ENCODE results near the gene CCT7. TPM values are rescaled to one million over a fixed set of nuclear protein-coding genes. Genes with fewer than 3 reads are reported as not detected.

The CCT7 gene
- total and polyA plus RNA-seq, 2 experiments from 2014 or later: 190 to 197 TPM

- H3K4me2 ChIP-seq: no peak overlapping the region
- H3K9me3 ChIP-seq (ENCODE audit: low read depth): no peaks in the 10 kb centered on the region
- no peak overlapping the region for H3K27ac ChIP-seq
- H3K9me2 ChIP-seq (replicated peaks; ENCODE audit: insufficient read depth): no peaks in the 10 kb centered on the region
- no peak overlapping the region for H3K4me3 ChIP-seq
- H3K4me1 ChIP-seq (ENCODE audit: insufficient read depth): no peaks in the 10 kb centered on the region
- no peak overlapping the region for H2AFZ ChIP-seq
- H3K79me2 ChIP-seq: no peaks in the 10 kb centered on the region
- no peaks in the 10 kb centered on the region for H4K20me1 ChIP-seq (ENCODE audit: insufficient read depth, poor library complexity, severe bottlenecking)
- H3K27me3 ChIP-seq: peaks cover 90% of the 10 kb centered on the region
- no peak for TF ChIP-seq EZH2 (IDR thresholded peaks at IDR 0.05; ENCODE audit: borderline replicate concordance)
- no peak for TF ChIP-seq EZH2phosphoT487 (IDR thresholded peaks at IDR 0.05; ENCODE audit: low read depth, severe bottlenecking, unreplicated experiment)
- TF ChIP-seq CTCF (IDR thresholded peaks at IDR 0.05; ENCODE audit: poor library complexity): no peak
- no peaks in the 10 kb centered on the region for H3K36me3 ChIP-seq (replicated peaks; ENCODE audit: insufficient read depth, low read depth)
- DNase-seq (ENCODE audit: low spot score): no peak
These were observed 55.2 kb downstream of the CCT7 start for GRCh38 chr2:73289304-73289703.

- Histone ChIP-seq H3K27me3 (peaks cover 95% of the 10 kb centered on the region), H3K36me3 (replicated peaks; ENCODE audit: insufficient read depth, low read depth) (no peaks in the 10 kb centered on the region), H3K27ac (no peak overlapping the region), H3K4me2 (no peak overlapping the region), H3K4me1 (ENCODE audit: insufficient read depth) (no peaks in the 10 kb centered on the region), H2AFZ (no peak overlapping the region), H3K9me3 (ENCODE audit: low read depth) (no peaks in the 10 kb centered on the region), H3K79me2 (no peaks in the 10 kb centered on the region), H3K9me2 (replicated peaks; ENCODE audit: insufficient read depth) (no peaks in the 10 kb centered on the region), H4K20me1 (ENCODE audit: insufficient read depth, poor library complexity, severe bottlenecking) (no peaks in the 10 kb centered on the region), H3K4me3 (no peak overlapping the region)
- TF ChIP-seq EZH2phosphoT487 (IDR thresholded peaks at IDR 0.05; ENCODE audit: low read depth, severe bottlenecking, unreplicated experiment): no peak
- peak; percentile 45 for TF ChIP-seq CTCF (IDR thresholded peaks at IDR 0.05; ENCODE audit: poor library complexity)
- TF ChIP-seq EZH2 (IDR thresholded peaks at IDR 0.05; ENCODE audit: borderline replicate concordance): no peak
- 58% methylated on average over 6 of the region's 6 CpGs for WGBS (ENCODE audit: low lambda C conversion rate, missing lambda C conversion rate)
- DNase-seq (ENCODE audit: low spot score): peak; percentile 44
These were observed 56.1 kb downstream of the CCT7 start for GRCh38 chr2:73290049-73290839.

- 7% methylated on average over 34 of the region's 34 CpGs for WGBS (ENCODE audit: low lambda C conversion rate, missing lambda C conversion rate)
- peak; percentile 82 for DNase-seq (ENCODE audit: low spot score)
- Histone ChIP-seq H3K4me3 (no peak overlapping the region), H3K9me2 (replicated peaks; ENCODE audit: insufficient read depth) (no peaks in the 10 kb centered on the region), H3K27me3 (peaks cover 95% of the 10 kb centered on the region), H3K36me3 (replicated peaks; ENCODE audit: insufficient read depth, low read depth) (no peaks in the 10 kb centered on the region), H3K9me3 (ENCODE audit: low read depth) (no peaks in the 10 kb centered on the region), H4K20me1 (ENCODE audit: insufficient read depth, poor library complexity, severe bottlenecking) (no peaks in the 10 kb centered on the region), H3K4me1 (ENCODE audit: insufficient read depth) (no peaks in the 10 kb centered on the region), H2AFZ (peak overlapping the region; percentile 26), H3K79me2 (no peaks in the 10 kb centered on the region), H3K4me2 (peak overlapping the region; percentile 84), H3K27ac (no peak overlapping the region)
- TF ChIP-seq EZH2 (IDR thresholded peaks at IDR 0.05; ENCODE audit: borderline replicate concordance) (no peak), EZH2phosphoT487 (IDR thresholded peaks at IDR 0.05; ENCODE audit: low read depth, severe bottlenecking, unreplicated experiment) (no peak), CTCF (IDR thresholded peaks at IDR 0.05; ENCODE audit: poor library complexity) (no peak)
These were observed 57.0 kb downstream of the CCT7 start for GRCh38 chr2:73291093-73291460.

Measured in hepatocyte (in vitro differentiated cells).